ENCODE measurements around the gene HNRNPUL1. TPM values are rescaled to one million over a fixed set of nuclear protein-coding genes. Genes with fewer than 3 reads are reported as not detected.

The HNRNPUL1 gene
- total and polyA plus RNA-seq, 2 experiments from 2014 or later, result 204 to 207 TPM

DNA sequence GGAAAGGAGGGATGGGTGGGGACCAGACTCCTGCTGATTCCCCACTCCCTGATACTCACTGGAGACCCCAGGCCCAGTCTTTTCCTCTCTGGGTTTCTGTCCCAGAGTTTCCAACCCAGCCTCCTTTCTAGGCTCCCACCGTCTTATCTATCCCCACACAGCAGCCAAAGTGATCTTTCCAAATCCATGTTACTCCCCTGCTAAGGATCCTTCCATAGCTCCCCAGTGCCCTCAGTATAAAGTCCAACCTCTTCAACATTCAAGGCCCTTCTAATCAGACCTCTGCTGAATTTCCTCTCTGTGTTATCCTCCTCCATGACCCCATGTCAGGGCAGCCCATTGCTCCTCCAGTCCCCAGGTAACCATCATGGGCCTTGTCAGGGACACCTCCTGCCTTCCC lies 90.9 kb downstream of the HNRNPUL1 start (continued):
- TF ChIP-seq, protein P1, sequence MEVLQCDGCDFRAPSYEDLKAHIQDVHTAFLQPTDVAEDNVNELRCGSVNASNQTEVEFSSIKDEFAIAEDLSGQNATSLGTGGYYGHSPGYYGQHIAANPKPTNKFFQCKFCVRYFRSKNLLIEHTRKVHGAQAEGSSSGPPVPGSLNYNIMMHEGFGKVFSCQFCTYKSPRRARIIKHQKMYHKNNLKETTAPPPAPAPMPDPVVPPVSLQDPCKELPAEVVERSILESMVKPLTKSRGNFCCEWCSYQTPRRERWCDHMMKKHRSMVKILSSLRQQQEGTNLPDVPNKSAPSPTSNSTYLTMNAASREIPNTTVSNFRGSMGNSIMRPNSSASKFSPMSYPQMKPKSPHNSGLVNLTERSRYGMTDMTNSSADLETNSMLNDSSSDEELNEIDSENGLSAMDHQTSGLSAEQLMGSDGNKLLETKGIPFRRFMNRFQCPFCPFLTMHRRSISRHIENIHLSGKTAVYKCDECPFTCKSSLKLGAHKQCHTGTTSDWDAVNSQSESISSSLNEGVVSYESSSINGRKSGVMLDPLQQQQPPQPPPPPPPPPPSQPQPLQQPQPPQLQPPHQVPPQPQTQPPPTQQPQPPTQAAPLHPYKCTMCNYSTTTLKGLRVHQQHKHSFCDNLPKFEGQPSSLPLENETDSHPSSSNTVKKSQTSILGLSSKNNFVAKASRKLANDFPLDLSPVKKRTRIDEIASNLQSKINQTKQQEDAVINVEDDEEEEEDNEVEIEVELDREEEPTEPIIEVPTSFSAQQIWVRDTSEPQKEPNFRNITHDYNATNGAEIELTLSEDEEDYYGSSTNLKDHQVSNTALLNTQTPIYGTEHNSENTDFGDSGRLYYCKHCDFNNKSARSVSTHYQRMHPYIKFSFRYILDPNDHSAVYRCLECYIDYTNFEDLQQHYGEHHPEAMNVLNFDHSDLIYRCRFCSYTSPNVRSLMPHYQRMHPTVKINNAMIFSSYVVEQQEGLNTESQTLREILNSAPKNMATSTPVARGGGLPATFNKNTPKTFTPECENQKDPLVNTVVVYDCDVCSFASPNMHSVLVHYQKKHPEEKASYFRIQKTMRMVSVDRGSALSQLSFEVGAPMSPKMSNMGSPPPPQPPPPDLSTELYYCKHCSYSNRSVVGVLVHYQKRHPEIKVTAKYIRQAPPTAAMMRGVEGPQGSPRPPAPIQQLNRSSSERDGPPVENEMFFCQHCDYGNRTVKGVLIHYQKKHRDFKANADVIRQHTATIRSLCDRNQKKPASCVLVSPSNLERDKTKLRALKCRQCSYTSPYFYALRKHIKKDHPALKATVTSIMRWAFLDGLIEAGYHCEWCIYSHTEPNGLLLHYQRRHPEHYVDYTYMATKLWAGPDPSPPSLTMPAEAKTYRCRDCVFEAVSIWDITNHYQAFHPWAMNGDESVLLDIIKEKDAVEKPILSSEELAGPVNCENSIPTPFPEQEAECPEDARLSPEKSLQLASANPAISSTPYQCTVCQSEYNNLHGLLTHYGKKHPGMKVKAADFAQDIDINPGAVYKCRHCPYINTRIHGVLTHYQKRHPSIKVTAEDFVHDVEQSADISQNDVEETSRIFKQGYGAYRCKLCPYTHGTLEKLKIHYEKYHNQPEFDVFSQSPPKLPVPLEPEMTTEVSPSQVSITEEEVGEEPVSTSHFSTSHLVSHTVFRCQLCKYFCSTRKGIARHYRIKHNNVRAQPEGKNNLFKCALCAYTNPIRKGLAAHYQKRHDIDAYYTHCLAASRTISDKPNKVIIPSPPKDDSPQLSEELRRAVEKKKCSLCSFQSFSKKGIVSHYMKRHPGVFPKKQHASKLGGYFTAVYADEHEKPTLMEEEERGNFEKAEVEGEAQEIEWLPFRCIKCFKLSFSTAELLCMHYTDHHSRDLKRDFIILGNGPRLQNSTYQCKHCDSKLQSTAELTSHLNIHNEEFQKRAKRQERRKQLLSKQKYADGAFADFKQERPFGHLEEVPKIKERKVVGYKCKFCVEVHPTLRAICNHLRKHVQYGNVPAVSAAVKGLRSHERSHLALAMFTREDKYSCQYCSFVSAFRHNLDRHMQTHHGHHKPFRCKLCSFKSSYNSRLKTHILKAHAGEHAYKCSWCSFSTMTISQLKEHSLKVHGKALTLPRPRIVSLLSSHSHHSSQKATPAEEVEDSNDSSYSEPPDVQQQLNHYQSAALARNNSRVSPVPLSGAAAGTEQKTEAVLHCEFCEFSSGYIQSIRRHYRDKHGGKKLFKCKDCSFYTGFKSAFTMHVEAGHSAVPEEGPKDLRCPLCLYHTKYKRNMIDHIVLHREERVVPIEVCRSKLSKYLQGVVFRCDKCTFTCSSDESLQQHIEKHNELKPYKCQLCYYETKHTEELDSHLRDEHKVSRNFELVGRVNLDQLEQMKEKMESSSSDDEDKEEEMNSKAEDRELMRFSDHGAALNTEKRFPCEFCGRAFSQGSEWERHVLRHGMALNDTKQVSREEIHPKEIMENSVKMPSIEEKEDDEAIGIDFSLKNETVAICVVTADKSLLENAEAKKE (CRISPR knock-in tag; IDR thresholded peaks at IDR 0.05), result no peak
- TF ChIP-seq, protein P2, sequence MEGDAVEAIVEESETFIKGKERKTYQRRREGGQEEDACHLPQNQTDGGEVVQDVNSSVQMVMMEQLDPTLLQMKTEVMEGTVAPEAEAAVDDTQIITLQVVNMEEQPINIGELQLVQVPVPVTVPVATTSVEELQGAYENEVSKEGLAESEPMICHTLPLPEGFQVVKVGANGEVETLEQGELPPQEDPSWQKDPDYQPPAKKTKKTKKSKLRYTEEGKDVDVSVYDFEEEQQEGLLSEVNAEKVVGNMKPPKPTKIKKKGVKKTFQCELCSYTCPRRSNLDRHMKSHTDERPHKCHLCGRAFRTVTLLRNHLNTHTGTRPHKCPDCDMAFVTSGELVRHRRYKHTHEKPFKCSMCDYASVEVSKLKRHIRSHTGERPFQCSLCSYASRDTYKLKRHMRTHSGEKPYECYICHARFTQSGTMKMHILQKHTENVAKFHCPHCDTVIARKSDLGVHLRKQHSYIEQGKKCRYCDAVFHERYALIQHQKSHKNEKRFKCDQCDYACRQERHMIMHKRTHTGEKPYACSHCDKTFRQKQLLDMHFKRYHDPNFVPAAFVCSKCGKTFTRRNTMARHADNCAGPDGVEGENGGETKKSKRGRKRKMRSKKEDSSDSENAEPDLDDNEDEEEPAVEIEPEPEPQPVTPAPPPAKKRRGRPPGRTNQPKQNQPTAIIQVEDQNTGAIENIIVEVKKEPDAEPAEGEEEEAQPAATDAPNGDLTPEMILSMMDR (conservative IDR thresholded peaks at IDR 0.05; ENCODE audit: low read depth in 2 of 2), result no peak
- TF ChIP-seq NANOG (IDR thresholded peaks at IDR 0.05; ENCODE audit: borderline replicate concordance), result no peak

DNA sequence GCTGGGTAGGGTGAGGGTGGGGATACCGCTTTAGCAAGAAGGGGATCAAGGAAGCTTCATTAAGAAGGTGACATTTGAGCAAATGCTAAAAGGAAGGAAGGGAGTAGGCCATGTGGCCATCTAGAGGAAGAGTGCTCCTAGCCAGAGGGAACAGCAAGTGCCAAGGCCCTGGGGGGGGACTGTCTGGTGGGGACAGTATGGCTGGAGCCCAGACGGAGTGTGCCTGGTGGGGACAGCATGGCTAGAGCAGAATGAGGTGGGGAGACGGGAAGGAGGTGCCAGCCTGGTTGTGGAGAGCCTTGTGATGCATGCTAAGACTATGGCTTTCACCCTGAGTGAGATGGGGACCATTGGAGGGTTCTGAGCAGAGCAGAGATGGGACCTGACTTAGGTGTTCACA lies 91.6 kb downstream of the HNRNPUL1 start:
- Mint-ChIP-seq H3K9me3 (no peaks in the 10 kb centered on the region; the same call in 2 of the 3 replicates), H3K4me3 (no peak overlapping the region), H3K4me1 (peaks cover 17% of the 10 kb centered on the region), H3K36me3 (ENCODE audit: low read depth) (no peaks in the 10 kb centered on the region; the same call in 2 of the 3 replicates), H3K27ac (no peak overlapping the region), H3K27me3 (ENCODE audit: insufficient read depth, low read depth, poor library complexity) (peaks cover 53% of the 10 kb centered on the region)
- H3K27ac ChIP-seq (ENCODE audit: low read depth), result no peak overlapping the region
- H3K4me2 ChIP-seq, result no peak overlapping the region
- H3K36me3 ChIP-seq (ENCODE audit: insufficient read depth), result no peaks in the 10 kb centered on the region
- no peak overlapping the region for H3K4me3 ChIP-seq
- H3K9me2 ChIP-seq (ENCODE audit: insufficient read depth), result no peaks in the 10 kb centered on the region
- peaks cover 28% of the 10 kb centered on the region for H3K27me3 ChIP-seq (ENCODE audit: insufficient read depth)
- 0 out of 2 replicates have a peak, but pooled peaks cover 2% of the 10 kb centered on the region for H4K20me1 ChIP-seq (replicated peaks; ENCODE audit: insufficient read depth)
- no peak for ATAC-seq
- TF ChIP-seq, protein P3, sequence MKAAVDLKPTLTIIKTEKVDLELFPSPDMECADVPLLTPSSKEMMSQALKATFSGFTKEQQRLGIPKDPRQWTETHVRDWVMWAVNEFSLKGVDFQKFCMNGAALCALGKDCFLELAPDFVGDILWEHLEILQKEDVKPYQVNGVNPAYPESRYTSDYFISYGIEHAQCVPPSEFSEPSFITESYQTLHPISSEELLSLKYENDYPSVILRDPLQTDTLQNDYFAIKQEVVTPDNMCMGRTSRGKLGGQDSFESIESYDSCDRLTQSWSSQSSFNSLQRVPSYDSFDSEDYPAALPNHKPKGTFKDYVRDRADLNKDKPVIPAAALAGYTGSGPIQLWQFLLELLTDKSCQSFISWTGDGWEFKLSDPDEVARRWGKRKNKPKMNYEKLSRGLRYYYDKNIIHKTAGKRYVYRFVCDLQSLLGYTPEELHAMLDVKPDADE (IDR thresholded peaks at IDR 0.05), result no peak
- TF ChIP-seq, protein P2 (conservative IDR thresholded peaks at IDR 0.05; ENCODE audit: low read depth in 2 of 2), result no peak
- TF ChIP-seq, protein P4, sequence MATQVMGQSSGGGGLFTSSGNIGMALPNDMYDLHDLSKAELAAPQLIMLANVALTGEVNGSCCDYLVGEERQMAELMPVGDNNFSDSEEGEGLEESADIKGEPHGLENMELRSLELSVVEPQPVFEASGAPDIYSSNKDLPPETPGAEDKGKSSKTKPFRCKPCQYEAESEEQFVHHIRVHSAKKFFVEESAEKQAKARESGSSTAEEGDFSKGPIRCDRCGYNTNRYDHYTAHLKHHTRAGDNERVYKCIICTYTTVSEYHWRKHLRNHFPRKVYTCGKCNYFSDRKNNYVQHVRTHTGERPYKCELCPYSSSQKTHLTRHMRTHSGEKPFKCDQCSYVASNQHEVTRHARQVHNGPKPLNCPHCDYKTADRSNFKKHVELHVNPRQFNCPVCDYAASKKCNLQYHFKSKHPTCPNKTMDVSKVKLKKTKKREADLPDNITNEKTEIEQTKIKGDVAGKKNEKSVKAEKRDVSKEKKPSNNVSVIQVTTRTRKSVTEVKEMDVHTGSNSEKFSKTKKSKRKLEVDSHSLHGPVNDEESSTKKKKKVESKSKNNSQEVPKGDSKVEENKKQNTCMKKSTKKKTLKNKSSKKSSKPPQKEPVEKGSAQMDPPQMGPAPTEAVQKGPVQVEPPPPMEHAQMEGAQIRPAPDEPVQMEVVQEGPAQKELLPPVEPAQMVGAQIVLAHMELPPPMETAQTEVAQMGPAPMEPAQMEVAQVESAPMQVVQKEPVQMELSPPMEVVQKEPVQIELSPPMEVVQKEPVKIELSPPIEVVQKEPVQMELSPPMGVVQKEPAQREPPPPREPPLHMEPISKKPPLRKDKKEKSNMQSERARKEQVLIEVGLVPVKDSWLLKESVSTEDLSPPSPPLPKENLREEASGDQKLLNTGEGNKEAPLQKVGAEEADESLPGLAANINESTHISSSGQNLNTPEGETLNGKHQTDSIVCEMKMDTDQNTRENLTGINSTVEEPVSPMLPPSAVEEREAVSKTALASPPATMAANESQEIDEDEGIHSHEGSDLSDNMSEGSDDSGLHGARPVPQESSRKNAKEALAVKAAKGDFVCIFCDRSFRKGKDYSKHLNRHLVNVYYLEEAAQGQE (IDR thresholded peaks at IDR 0.05; ENCODE audit: unreplicated experiment), result no peak
- peaks cover 7% of the 10 kb centered on the region; the same call in 1 of the 2 replicates for H3K4me1 ChIP-seq (ENCODE audit: insufficient read depth)
- no peak for DNase-seq (ENCODE audit: low spot score)
- H2AFZ ChIP-seq, result no peak overlapping the region
- H3K79me2 ChIP-seq (replicated peaks; ENCODE audit: insufficient read depth), result no peaks in the 10 kb centered on the region
- peaks cover 2% of the 10 kb centered on the region; the same call in 1 of the 2 replicates for H3F3A ChIP-seq (replicated peaks; ENCODE audit: low read depth)
